B cell (primary cell): ENCODE measurements around the gene LYRM1.

ENCODE experiments used
- EZH2 ChIP-seq: IDR thresholded peaks from 2 replicates; pipeline ENCODE4 v1.6.1; 2012; ENCODE audit warnings: borderline replicate concordance, low read depth, mild to moderate bottlenecking, moderate library complexity, low read length; ENCODE audit not compliant: insufficient read depth, poor library complexity, severe bottlenecking
- TF ChIP-seq, protein P1 (sequence below): fragments of 200-600 bp; IDR thresholded peaks from one replicate; pipeline ENCODE4 v1.8.0; 2022; ENCODE audit warnings: antibody characterized with exemption, mild to moderate bottlenecking

DNA sequence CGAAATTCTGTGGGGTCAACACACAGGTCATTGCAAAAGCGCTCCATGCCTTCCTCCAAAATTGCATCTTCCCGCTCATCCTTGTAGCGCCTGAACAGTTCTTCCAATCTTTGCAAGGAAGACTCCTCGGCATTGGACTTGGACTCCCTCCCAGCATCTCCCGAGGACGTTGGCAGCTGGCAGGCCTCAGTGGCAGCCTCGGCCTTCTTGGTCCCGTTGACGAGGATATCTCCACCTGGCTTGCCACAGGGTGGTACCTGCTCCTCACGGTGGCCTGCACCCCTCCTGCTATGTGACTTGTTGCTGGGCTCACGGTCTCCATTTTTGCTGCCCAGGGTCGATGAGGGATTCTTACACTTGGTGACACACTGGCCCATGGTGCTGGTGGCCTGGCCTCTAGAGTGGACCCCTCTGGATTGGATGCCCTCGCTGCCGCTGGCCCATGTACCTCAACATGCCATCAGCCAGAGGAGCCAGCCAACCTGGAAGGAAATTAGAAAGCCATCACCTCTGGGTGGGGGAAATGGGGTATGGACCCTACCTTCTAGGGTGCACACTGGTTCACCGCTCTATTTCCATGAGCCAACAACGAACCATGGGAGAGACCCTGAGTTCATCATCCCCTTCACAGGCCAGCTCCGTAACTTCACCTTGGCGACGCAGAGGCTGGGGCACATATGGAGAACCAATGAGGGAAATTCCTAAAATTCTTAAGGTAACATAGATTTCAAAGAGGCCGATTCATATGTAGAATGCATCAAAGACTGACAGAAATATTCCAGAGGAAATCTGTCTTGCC, 38.2 kb upstream of the LYRM1 start:
- TF ChIP-seq, protein P1, sequence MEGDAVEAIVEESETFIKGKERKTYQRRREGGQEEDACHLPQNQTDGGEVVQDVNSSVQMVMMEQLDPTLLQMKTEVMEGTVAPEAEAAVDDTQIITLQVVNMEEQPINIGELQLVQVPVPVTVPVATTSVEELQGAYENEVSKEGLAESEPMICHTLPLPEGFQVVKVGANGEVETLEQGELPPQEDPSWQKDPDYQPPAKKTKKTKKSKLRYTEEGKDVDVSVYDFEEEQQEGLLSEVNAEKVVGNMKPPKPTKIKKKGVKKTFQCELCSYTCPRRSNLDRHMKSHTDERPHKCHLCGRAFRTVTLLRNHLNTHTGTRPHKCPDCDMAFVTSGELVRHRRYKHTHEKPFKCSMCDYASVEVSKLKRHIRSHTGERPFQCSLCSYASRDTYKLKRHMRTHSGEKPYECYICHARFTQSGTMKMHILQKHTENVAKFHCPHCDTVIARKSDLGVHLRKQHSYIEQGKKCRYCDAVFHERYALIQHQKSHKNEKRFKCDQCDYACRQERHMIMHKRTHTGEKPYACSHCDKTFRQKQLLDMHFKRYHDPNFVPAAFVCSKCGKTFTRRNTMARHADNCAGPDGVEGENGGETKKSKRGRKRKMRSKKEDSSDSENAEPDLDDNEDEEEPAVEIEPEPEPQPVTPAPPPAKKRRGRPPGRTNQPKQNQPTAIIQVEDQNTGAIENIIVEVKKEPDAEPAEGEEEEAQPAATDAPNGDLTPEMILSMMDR: no peak
- no peak for TF ChIP-seq EZH2
